ENCODE data around the gene KAT2B. TPM values are rescaled to one million over a fixed set of nuclear protein-coding genes. Genes with fewer than 3 reads are reported as not detected.

The KAT2B gene
- polyA plus RNA-seq, 1 of the 3 experiments (the other 2 are of a cell fraction): 2.1 TPM

DNA sequence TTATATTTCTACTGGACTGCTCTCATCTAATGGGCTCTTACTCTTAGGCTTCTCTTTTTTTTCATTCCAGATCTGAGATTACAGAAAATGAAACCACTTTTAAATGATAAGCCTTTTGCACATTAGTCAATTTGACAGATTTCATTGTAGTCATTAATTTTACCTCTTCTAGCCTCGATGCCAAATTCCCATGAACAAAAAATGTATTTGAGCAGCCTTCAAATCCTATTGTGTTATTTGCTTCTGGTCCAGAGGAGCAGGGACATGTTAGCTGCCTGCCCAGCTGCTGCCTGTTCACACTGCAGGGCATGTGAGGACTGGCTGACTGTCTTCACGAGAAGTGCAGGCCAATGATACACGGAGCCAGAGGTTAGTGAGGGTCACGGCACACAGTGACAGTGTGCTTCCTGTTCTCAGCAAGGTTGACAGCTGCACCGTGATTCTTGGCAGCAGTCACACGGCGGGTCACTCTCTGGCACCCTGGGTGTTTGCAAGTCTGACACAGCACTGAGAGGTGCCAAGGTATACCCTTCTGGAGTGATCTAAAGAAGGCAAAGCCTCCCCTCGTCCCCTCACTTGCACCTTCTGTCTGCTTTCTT is 40.8 kb downstream of the KAT2B start (continued):
- no peak for TF ChIP-seq USF1 (IDR thresholded peaks at IDR 0.05; ENCODE audit: borderline replicate concordance, low read depth)
- no peak for TF ChIP-seq ELF1 (IDR thresholded peaks at IDR 0.05)
- 0 out of 2 replicates have a peak, but pooled peaks have one; percentile 35 for TF ChIP-seq RCOR1 (IDR thresholded peaks at IDR 0.05; ENCODE audit: low read length)
- TF ChIP-seq RXRA (IDR thresholded peaks at IDR 0.05; ENCODE audit: borderline replicate concordance, low read depth): no peak
- TF ChIP-seq, protein P1, sequence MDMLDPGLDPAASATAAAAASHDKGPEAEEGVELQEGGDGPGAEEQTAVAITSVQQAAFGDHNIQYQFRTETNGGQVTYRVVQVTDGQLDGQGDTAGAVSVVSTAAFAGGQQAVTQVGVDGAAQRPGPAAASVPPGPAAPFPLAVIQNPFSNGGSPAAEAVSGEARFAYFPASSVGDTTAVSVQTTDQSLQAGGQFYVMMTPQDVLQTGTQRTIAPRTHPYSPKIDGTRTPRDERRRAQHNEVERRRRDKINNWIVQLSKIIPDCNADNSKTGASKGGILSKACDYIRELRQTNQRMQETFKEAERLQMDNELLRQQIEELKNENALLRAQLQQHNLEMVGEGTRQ (IDR thresholded peaks at IDR 0.05; ENCODE audit: borderline replicate concordance, low read depth, low read length): no peak

DNA sequence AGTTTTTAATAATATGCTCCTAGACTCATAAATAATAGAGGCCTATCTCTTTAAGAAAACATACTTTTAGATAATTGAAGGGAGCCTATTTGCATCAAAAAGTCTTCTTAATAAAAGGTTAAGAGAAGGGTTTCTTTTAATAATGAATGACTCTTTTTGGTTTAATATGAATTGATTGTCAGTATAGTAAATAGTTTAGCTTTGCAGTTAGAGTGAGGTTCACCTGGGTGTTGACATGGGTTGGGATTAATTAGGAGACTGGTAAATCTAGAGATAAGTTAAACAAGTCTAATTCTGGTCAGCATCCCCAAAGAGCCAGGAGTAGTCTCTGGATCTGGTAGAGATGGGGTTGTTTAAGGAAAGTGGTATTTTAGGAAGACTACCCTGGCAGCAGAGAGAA is 43.0 kb downstream of the KAT2B start:
- CTCF ChIA-PET: interaction anchor here (1.7 kb wide), 1 partner anchor 10 kb away, joined by 7 read pairs; no protein-coding TSS in a partner anchor
- Histone ChIP-seq H3K9ac (no peak overlapping the region), H3K9me3 (no peaks in the 10 kb centered on the region), H3K27ac (ENCODE audit: low read depth in 2 of 2, low read length in 1 of 2) (no peak overlapping the region), H3F3A (replicated peaks; ENCODE audit: insufficient read depth) (no peaks in the 10 kb centered on the region), H3K79me2 (ENCODE audit: insufficient read depth) (no peaks in the 10 kb centered on the region), H3K36me3 (replicated peaks in 1 of 2; ENCODE audit: control insufficient read depth in 1 of 2, insufficient read depth in 2 of 2, low read length in 1 of 2) (no peaks in the 10 kb centered on the region), H4K20me1 (ENCODE audit: insufficient read depth) (no peaks in the 10 kb centered on the region), H3K4me3 (ENCODE audit: low read depth in 2 of 2, low read length in 1 of 2) (no peak overlapping the region), H3K27me3 (ENCODE audit: insufficient read depth) (no peaks in the 10 kb centered on the region), H3K9me2 (no peaks in the 10 kb centered on the region), H2AFZ (ENCODE audit: low read depth) (no peak overlapping the region), H3K4me1 (ENCODE audit: control insufficient read depth in 1 of 2, insufficient read depth in 2 of 2, low read depth in 1 of 2, low read length in 1 of 2) (peaks cover 0 to 7% of the 10 kb centered on the region in 2 experiments; a peak in 2 of 4 replicates), H3K4me2 (no peak overlapping the region)
- TF ChIP-seq JUND (IDR thresholded peaks at IDR 0.05): no peak
- no peak for TF ChIP-seq GATA2 (CRISPR knock-in tag; IDR thresholded peaks at IDR 0.05)
- no peak for TF ChIP-seq YY1 (IDR thresholded peaks at IDR 0.05; ENCODE audit: low read depth)
- no peak for TF ChIP-seq RAD21 (IDR thresholded peaks at IDR 0.05; ENCODE audit: low read length)
- no peak for TF ChIP-seq RCOR1 (IDR thresholded peaks at IDR 0.05; ENCODE audit: low read length)
- TF ChIP-seq, protein P1 (IDR thresholded peaks at IDR 0.05; ENCODE audit: borderline replicate concordance, low read depth, low read length): no peak
- no peak for TF ChIP-seq EP300 (IDR thresholded peaks at IDR 0.05; ENCODE audit: borderline replicate concordance in 1 of 2, low read depth in 1 of 2, low read length in 1 of 2)
- no peak for TF ChIP-seq RXRA (IDR thresholded peaks at IDR 0.05; ENCODE audit: borderline replicate concordance, low read depth)
- TF ChIP-seq TAF1 (IDR thresholded peaks at IDR 0.05; ENCODE audit: borderline replicate concordance, low read depth, low read length): no peak
- POLR2A ChIA-PET: no interaction called here
- DNase-seq: no peak

GRCh38 chr3:20083953-20084352 is 43.7 kb downstream of the KAT2B start:
- no peaks in the 10 kb centered on the region for H3K79me2 ChIP-seq (ENCODE audit: insufficient read depth)
- H3K9me2 ChIP-seq: no peaks in the 10 kb centered on the region
- ChIA-PET POLR2A (no interaction called here), CTCF (interaction anchor here (0.9 to 1.7 kb wide), 2 partner anchors 9 to 14 kb away, joined by 3 to 7 read pairs; no protein-coding TSS in a partner anchor)
- H3K4me2 ChIP-seq: no peak overlapping the region
- no peaks in the 10 kb centered on the region for H3F3A ChIP-seq (replicated peaks; ENCODE audit: insufficient read depth)
- H3K27ac ChIP-seq (ENCODE audit: low read depth in 2 of 2, low read length in 1 of 2): no peak overlapping the region
- H4K20me1 ChIP-seq (ENCODE audit: insufficient read depth): no peaks in the 10 kb centered on the region
- 88% methylated on average over 2 of the region's 2 CpGs for WGBS (ENCODE audit: low lambda C conversion rate)
- no peaks in the 10 kb centered on the region for H3K36me3 ChIP-seq (replicated peaks in 1 of 2; ENCODE audit: control insufficient read depth in 1 of 2, insufficient read depth in 2 of 2, low read length in 1 of 2)
- H3K4me1 ChIP-seq (ENCODE audit: control insufficient read depth in 1 of 2, insufficient read depth in 2 of 2, low read depth in 1 of 2, low read length in 1 of 2): peaks cover 0 to 7% of the 10 kb centered on the region in 2 experiments; a peak in 2 of 4 replicates
- H3K4me3 ChIP-seq (ENCODE audit: low read depth in 2 of 2, low read length in 1 of 2): no peak overlapping the region
- H2AFZ ChIP-seq (ENCODE audit: low read depth): no peak overlapping the region
- TF ChIP-seq YY1 (IDR thresholded peaks at IDR 0.05; ENCODE audit: low read depth) (no peak), RAD21 (IDR thresholded peaks at IDR 0.05; ENCODE audit: low read length) (no peak), RCOR1 (IDR thresholded peaks at IDR 0.05; ENCODE audit: low read length) (no peak), REST (IDR thresholded peaks at IDR 0.05; ENCODE audit: low read depth, low read length) (no peak), EP300 (IDR thresholded peaks at IDR 0.05; ENCODE audit: borderline replicate concordance in 1 of 2, low read depth in 1 of 2, low read length in 1 of 2) (no peak), POLR2AphosphoS5 (IDR thresholded peaks at IDR 0.05; ENCODE audit: low read depth, low read length) (no peak), NRF1 (IDR thresholded peaks at IDR 0.05; ENCODE audit: low read depth, low read length) (no peak), GATA2 (CRISPR knock-in tag; IDR thresholded peaks at IDR 0.05) (no peak), PBX3 (IDR thresholded peaks at IDR 0.05) (no peak), TAF1 (IDR thresholded peaks at IDR 0.05; ENCODE audit: borderline replicate concordance, low read depth, low read length) (no peak), ELF1 (IDR thresholded peaks at IDR 0.05) (no peak)
- TF ChIP-seq, protein P2, sequence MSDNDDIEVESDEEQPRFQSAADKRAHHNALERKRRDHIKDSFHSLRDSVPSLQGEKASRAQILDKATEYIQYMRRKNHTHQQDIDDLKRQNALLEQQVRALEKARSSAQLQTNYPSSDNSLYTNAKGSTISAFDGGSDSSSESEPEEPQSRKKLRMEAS (IDR thresholded peaks at IDR 0.05; ENCODE audit: low read depth): no peak
- H3K9me3 ChIP-seq: no peaks in the 10 kb centered on the region
- no peak overlapping the region for H3K9ac ChIP-seq
- no peak for DNase-seq
- H3K27me3 ChIP-seq (ENCODE audit: insufficient read depth): no peaks in the 10 kb centered on the region

All from SK-N-SH (cell line).